22Rv1 (cell line): ENCODE measurements around the gene CSF2RB.

Experiments
- ZFX ChIP-seq: fragments of 450-650 bp; IDR thresholded peaks from 2 replicates; pipeline ENCODE4 v1.6.1; 2017; ENCODE audit warnings: antibody characterized with exemption, borderline replicate concordance
- TF ChIP-seq, protein P1 (sequence below): fragments of 450-650 bp; IDR thresholded peaks from 2 replicates; pipeline ENCODE4 v1.5.1; 2017; ENCODE audit warnings: mild to moderate bottlenecking

DNA sequence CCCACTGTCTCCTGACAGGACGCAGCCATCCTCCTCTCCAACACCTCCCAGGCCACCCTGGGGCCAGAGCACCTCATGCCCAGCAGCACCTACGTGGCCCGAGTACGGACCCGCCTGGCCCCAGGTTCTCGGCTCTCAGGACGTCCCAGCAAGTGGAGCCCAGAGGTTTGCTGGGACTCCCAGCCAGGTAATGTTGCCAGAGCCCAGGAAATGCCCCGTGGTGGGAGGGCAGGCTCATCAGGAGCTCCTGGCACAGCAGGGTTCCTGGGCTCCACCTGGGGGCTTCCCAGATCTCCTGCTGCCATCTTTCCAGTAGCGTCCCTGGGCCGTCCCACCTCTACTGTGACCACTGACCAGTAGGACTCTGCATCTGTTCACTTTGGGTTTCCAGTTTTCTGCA is 16.2 kb downstream of the CSF2RB start:
- TF ChIP-seq, protein P1, sequence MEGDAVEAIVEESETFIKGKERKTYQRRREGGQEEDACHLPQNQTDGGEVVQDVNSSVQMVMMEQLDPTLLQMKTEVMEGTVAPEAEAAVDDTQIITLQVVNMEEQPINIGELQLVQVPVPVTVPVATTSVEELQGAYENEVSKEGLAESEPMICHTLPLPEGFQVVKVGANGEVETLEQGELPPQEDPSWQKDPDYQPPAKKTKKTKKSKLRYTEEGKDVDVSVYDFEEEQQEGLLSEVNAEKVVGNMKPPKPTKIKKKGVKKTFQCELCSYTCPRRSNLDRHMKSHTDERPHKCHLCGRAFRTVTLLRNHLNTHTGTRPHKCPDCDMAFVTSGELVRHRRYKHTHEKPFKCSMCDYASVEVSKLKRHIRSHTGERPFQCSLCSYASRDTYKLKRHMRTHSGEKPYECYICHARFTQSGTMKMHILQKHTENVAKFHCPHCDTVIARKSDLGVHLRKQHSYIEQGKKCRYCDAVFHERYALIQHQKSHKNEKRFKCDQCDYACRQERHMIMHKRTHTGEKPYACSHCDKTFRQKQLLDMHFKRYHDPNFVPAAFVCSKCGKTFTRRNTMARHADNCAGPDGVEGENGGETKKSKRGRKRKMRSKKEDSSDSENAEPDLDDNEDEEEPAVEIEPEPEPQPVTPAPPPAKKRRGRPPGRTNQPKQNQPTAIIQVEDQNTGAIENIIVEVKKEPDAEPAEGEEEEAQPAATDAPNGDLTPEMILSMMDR = no peak
- TF ChIP-seq ZFX = no peak
